ENCODE results near the gene REC8.

REC8 gene

GRCh38 chr14:24160850-24161804 lies 10.8 kb upstream of the REC8 start, which contains the start of gene IRF9:
IRF9 (plus strand) TSS chr14:24161265; CDS start chr14:24162145, 880 bp downstream.
- FAIRE-seq = peak; percentile 55

- no peak for FAIRE-seq
Observed at GRCh38 chr14:24162093-24162492, 9.8 kb upstream of the REC8 start.

- no peak for FAIRE-seq
Observed at GRCh38 chr14:24164518-24164991, 7.3 kb upstream of the REC8 start.

DNA sequence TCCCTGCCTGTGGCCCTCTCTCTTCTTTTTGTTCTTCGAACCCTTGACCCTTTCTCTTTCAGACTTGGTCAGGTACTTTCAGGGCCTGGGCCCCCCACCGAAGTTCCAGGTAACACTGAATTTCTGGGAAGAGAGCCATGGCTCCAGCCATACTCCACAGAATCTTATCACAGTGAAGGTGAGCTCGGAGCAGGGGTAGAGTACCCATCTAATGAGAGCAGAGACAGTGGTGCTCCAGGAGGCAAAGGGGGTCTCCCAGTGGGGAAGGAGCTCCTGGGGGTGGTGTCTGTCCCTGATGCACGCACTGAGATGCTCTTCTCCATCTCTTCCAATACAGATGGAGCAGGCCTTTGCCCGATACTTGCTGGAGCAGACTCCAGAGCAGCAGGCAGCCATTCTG lies 6.1 kb upstream of the REC8 start:
- FAIRE-seq = no peak

DNA sequence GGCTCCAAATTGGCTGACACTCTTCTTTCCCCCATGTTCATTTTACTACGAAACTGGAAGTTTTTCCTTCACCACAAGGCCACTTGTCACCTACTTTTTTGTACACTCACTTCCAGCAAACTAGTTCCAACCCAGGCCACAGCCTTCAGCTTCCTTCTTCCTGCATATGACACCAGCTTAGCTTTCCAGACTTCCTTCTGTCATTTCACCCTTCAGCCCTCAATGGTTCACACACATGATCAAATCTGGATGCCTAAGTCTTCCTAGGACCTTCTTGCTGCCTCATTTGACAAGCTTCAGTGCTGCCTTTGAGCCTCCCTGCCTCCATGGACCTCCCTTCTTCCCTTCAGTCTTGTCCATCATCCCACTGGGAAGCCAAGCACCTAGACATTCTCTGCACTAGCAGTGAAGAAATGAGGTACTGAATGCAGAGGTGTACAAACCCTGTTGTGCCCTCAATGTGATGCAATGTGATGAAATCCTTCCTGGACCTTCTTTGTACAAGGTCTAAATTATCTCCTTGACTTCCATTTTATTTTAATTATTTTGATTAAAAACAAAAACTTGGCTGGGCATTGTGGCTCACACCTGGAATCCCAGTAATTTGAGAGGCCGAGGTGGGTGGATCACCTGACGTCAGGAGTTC lies 4.3 kb upstream of the REC8 start:
- FAIRE-seq = no peak

DNA sequence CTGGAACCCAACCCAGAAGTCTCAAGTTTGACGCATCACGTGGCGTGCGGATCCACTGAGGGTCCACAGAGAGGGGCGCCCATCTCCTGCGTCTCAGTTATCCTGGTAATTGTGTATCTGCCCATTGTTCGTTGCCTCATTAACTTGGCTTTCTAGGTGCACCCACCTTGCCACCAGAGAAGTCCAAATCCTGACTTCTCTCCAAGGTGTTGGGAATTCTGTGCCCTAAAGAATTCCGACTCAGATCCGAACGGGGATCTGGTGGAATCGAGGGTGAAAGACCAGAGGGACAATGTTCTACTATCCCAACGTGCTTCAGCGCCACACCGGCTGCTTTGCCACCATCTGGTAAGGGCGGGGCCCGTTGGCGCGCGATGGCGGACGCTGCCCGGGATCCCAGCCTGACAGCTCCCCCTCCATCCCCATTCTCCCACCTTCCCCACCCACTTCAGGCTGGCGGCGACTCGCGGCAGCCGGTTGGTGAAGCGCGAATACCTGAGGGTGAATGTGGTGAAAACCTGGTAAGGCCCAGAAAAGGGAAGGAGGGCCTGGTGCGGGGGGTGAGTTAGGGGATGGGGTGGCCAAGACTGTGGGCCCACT lies 481 bp downstream of the REC8 start:
- no peak for FAIRE-seq

GRCh38 chr14:24172871-24173281 lies 996 bp downstream of the REC8 start:
- FAIRE-seq = no peak

- FAIRE-seq = no peak
Observed at GRCh38 chr14:24176599-24176998, 4.7 kb downstream of the REC8 start.

- no peak for FAIRE-seq
Observed at GRCh38 chr14:24177041-24177825, 5.4 kb downstream of the REC8 start.

- no peak for FAIRE-seq
Observed at GRCh38 chr14:24177891-24178290, 6.0 kb downstream of the REC8 start.

GRCh38 chr14:24178399-24179178 lies 6.7 kb downstream of the REC8 start:
- FAIRE-seq = no peak

DNA sequence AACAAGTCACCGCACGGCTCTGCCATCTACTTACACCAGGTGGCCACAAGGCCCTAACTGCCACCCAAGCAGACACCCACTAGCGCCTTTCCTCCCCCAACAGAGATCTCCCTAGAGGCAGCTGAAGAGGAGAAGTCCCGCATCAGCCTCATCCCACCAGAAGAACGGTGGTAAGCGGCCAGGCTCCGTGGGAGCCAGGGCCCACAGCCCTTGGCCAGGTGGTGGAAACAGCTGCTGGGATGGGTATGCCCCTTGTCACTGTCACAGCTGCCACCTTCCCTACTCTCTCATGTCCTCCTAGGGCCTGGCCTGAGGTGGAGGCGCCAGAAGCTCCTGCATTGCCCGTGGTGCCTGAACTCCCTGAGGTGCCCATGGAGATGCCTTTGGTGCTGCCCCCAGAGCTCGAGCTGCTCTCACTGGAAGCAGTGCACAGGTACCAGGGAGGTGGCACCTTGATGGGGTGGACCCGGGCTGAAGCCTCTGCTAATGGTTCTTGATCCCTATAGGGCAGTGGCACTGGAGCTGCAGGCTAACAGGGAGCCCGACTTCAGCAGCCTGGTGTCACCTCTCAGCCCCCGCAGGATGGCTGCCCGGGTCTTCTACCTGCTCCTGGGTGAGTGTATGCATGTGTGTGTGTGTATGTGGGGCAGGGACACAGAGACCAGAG lies 7.5 kb downstream of the REC8 start:
- no peak for FAIRE-seq

DNA sequence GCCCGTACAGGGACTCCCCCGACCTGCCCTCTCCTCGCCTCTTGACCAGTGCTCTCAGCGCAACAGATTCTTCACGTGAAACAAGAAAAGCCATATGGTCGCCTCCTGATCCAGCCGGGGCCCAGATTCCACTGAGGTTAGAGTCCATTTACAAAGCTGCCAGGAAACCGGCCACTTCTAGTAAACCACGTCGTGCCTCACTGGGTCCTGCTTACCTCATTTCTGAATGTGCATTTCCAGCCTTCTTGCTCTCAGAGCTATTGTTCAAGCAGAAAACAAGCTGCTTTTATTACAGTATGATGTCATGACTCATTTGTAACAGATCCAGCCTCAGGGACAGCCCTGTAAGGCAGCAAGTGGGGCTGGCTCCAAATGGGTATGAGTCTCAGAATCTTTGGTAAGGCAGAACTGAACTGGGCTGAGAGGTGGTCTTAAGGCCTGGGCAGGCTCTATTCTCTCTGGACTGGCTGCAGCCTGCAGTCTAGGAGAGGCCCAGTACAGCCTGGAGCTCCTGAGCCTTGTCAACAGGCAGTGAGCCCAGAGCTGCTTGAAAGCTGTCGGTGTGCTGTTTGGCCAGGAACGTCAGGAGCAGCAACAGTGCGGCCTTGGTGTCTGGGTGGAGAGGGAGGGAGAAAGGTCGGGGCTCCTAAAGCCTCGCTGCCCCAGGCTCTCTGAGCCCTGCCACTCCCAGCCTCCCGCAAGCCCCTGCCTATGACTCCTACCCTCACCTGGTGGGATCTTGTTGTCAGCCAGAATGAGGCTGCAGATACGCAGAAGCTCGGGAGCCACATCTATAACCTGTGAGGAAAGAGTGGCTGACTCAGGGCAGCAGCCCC lies 8.3 kb downstream of the REC8 start:
- FAIRE-seq = no peak

DNA sequence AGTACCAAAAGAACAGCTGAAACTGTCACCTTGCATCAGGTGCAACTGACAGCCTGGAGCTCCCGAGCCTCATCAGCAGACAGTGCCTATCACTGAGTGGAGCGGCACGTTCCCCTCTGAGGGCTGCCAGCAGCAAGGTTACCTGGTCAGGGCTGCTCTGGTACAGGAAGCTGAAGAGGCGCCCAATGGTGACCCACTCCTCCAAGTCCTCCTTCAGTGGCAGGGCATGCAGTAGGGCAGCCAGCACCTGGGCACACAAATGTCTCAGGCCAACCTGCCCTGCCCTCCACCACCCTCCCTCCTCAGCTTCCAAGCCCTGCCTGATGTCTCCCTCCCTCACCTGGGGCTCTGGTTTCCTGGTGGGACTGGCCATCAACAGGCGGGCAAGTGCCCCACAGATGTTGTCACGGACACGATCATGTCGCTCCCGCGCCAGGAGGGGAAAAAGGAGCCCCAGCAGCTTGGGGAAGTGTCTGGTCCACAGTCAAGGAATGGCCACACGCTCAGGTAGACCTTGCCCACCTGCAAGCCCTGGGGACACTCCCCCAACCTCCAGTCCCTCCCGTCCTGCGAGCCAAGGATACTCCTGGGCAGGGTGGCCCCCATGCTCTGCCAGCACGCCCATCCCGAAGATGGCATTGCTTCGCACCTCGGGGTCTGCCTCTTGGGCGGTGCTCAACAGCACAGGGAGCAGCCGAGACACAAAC lies 9.6 kb downstream of the REC8 start:
- no peak for FAIRE-seq

- FAIRE-seq = no peak
Observed at GRCh38 chr14:24182110-24182882, 10.4 kb downstream of the REC8 start.

DNA sequence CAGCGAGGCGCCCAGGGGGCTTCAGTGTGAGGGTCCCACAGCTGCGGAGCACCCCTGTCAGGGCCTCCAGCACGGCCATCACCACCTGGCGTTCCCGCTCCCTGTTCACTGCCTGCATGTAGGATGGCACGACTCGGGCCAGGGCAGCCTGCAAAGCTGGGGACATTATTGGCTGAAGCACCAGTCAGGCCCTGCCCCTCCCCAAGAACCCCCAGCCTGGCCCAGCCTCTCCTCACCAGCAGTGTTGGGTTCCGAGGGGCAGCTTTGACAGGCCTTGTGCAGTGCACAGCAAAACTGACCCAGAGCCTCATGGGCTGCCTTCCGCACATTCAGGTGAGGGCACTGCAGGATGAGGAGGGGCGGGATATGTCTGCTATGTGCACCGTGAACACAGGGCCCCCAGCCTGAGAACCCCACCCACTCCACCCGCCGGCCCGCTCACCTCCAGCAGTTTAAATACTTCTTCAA lies 11.2 kb downstream of the REC8 start:
- no peak for FAIRE-seq

GRCh38 chr14:24184104-24184970 lies 12.5 kb downstream of the REC8 start:
- FAIRE-seq = no peak

- FAIRE-seq = no peak
Observed at GRCh38 chr14:24185026-24185425, 13.1 kb downstream of the REC8 start.
